C4-2B (cell line): ENCODE measurements around the gene TST.

Experiments
- H3K27ac ChIP-seq: fragments of 450-650 bp; 2 replicates; pipeline ENCODE4 v1.5.1; 2017
- CTCF ChIP-seq: fragments of 450-650 bp; conservative IDR thresholded peaks from 2 replicates; pipeline ENCODE4 v1.5.1; 2017; ENCODE audit warnings: mild to moderate bottlenecking
- ZFX ChIP-seq: fragments of 450-650 bp; IDR thresholded peaks from 2 replicates; pipeline ENCODE4 v1.6.1; 2017

Gene TST

GRCh38 chr22:37019309-37020191, at the start of gene TST, which contains the start of gene MPST:
TSS of gene TST (minus strand) at chr22:37019447. CDS start at chr22:37018732, 715 bp downstream.
TSS of gene MPST (plus strand) at chr22:37019742. CDS start at chr22:37019837, 95 bp downstream.
- TF ChIP-seq CTCF, result no peak
- TF ChIP-seq ZFX, result no peak
- peak within 1 kb of the TSS; percentile 91 for H3K27ac ChIP-seq

- TF ChIP-seq CTCF (no peak), ZFX (no peak)
- no peak overlapping the region for H3K27ac ChIP-seq
Measured at GRCh38 chr22:37068859-37069258, 49.6 kb upstream of the TST start.

- no peak for TF ChIP-seq CTCF
- TF ChIP-seq ZFX, result no peak
- no peak overlapping the region for H3K27ac ChIP-seq
Measured at GRCh38 chr22:37067428-37067827, 48.2 kb upstream of the TST start.

- no peak for TF ChIP-seq ZFX
- no peak for TF ChIP-seq CTCF
- H3K27ac ChIP-seq, result no peak overlapping the region
Measured at GRCh38 chr22:37065961-37066360, 46.7 kb upstream of the TST start.

GRCh38 chr22:37065180-37065579, 45.9 kb upstream of the TST start:
- no peak overlapping the region for H3K27ac ChIP-seq
- TF ChIP-seq ZFX (no peak), CTCF (no peak)

- no peak overlapping the region for H3K27ac ChIP-seq
- TF ChIP-seq CTCF, result no peak
- TF ChIP-seq ZFX, result no peak
Measured at GRCh38 chr22:37064553-37064952, 45.3 kb upstream of the TST start.

- TF ChIP-seq CTCF (no peak), ZFX (no peak)
- H3K27ac ChIP-seq, result no peak overlapping the region
Measured at GRCh38 chr22:37063431-37064420, 44.5 kb upstream of the TST start.
